GM19467 (cell line): Measurements from ENCODE around the gene NKIRAS2.

Experiments used
- ATAC-seq: cut with Tn5 transposase; IDR thresholded peaks from one replicate; pipeline ENCODE4 v1.9.1; 2021; ENCODE audit warnings: mild to moderate bottlenecking, moderate library complexity; ENCODE audit not compliant: unreplicated experiment

NKIRAS2 gene

DNA sequence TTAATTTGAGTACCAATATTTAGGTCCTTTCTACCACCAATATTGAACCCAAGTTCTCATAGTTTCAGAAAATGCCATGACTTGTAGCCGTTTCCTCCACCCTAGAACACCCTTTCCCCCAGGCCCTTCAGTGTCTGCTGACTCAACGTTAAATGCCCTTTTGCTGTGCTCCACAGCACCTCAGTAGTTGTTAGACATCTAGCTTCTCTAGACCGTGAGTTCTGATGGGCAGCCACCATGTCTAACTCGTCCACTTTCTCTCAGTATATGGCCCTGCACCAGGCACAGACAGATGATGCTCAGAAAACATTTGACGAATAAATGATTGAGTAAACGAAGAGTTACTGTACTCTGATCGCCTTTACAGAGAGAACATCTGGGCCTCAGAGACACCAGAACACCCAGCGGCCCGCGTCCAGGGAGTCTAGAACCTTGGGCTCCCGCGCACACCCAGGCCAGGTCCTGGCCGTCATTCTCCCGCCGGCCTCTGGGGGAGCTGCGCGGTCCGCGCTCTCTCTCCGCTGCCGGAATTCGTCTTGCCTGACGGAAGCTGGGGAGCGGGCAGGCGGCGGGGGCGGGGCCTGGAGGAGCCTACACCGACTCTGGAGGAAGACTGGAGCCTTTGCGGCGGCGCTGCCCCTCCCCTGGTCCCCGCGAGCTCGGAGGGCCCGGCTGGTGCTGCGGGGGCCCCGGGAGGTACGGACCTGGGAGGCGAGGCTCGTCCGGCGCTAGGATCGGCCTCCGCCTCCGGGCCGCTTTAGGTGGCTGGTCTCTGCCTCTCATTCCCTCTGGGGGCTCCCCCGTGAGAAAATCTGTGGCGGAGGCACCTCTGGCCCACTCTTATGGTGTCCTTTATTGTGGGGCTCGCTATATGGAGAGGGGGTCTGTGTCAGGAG is at the start of gene NKIRAS2:
Gene NKIRAS2 (plus strand): TSS at position 582 of the 896 bp plus-strand sequence. CDS start 1,488 bp downstream, outside the sequence.
- peak; percentile 50 for ATAC-seq

DNA sequence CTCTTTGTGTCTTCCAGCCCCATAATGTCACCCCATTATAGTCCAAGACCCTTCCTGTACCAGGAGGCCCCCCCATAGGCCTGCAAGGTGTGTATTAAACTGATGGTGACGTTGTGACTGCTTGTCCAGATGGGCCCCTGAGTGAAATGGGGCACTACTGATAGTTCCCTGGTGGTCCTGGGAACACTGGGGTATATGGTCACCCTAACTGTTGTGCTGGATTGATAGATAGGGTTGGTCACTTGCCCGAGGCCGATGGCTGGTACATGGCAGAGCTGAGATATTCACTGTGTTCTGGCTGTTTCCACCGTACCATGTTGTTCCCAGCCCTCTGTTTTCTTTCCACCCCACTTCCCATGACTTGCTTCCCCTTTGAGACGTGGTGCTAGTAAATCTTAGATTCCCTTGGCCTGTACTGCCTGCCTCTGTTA is 49.0 kb upstream of the NKIRAS2 start:
- no peak for ATAC-seq

DNA sequence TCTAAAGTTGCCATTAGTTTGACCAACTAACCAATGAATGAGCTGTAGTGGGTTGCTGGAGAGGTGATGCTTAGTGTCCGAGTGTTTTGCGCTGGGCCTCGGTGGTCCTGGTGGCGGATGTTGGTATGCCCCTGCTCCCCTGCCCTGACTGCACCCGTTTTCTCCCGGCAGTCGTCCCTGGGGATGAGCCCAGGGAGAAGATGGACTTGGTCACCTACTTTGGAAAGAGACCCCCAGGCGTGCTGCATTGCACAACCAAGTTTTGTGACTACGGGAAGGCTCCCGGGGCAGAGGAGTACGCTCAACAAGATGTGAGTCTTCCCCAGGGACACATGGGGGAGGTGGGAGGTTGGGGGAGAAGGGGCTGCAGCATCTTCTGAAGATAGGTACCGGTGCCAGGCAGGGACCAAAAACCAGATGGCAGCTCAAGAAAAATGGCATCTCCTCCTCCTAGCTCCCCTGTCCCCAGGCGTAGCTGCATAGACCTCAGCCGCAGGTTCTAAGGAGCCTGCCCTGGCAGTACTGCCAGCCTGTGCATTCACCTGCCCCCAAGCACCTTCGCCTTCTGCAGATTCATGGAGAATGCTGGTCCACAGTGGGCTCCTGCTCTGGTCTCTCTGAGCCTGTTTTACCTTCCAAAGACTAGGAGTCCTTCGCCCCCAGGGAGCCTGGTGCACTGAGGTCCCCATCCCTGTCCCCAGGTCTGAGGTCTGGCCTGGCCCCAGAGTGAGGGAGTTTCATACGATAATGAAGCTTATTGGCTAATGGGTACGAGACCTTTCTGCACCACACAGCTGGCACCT is 48.0 kb upstream of the NKIRAS2 start:
- ATAC-seq = no peak

DNA sequence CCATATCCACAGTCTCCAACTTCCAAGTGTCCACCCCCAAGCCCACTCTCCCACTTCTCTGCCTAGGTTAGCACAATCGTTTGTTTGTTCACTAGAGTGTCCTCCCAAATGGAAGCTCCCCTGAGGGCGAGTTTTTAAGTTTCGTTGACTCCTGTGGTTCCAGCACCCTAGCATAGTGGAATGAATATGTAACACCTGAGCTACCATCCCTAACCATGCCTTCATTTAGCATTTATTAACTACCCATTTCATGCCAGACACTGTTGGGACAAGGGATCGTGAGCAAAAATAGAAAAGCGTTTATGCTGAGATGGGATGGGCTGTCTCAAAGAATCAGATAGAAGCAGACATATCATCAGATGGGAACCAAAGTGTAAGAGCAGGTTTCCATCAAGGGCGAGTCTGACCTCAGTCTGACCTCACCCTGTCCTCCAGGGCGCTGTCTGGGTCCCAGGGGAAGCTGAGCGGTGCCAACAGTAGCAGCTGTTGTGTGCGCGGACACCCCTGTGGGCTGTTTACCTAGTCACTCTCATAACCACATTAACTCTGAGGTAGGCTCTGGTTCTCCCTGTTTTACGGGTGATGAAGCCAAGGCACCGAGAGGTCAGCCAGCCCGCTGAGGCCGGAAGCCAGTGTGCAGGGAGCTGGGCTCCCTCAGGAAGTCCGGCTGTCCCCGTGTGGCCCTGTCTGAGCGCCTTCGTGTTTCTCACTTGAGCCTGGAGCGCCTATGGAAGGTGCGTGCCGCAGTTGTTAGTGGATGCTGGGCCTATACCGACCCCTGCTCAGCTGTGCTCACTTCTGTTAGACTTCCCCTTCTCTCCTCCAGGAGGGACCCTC is 47.1 kb upstream of the NKIRAS2 start:
- ATAC-seq = no peak

DNA sequence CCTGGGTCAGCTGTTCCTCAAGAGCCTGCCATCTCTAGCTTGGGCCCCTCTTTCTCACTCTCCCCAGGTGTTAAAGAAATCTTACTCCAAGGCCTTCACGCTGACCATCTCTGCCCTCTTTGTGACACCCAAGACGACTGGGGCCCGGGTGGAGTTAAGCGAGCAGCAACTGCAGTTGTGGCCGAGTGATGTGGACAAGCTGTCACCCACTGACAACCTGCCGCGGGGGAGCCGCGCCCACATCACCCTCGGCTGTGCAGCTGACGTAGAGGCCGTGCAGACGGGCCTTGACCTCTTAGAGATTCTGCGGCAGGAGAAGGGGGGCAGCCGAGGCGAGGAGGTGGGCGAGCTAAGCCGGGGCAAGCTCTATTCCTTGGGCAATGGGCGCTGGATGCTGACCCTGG is 46.5 kb upstream of the NKIRAS2 start:
- no peak for ATAC-seq

DNA sequence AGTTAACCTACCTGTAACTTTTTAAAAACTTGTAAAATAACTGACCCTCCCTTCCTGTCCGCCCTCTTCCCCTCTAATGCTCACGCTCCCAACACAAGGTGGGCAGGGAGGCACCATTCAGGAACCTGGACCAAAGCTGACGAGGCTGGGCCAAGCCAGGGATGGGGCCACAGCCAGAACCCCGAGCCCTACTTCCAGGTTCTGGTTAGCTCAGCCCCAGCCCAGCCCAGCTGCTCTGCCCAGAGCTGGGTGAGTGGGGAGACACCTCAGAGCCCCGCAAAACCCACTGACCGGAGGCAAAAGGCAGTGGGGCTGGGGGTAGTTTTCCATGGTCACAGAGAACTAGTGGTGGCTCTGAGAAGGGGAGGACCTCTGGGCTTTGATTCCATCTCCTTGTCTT is 45.9 kb upstream of the NKIRAS2 start:
- ATAC-seq = no peak

DNA sequence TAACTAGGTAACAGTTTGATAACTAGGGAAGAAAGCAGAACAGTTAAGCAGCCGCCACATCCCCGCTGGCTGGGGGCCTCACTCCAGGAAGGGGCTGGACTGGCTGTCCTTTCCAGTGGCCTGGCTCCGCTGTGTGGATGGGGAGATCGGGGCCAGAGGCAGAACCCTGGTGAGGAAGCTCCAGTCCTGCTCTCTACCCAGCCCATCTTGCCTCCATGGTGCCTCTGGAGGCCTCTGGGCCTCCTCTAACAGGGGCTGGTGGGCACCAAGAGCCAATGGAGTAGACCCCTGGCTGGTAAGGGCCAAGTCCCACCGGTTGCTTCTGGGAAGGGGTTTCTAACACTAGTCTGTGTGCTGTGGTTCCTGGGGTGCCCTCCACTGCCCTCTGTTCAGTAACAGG is 45.2 kb upstream of the NKIRAS2 start:
- ATAC-seq = no peak

DNA sequence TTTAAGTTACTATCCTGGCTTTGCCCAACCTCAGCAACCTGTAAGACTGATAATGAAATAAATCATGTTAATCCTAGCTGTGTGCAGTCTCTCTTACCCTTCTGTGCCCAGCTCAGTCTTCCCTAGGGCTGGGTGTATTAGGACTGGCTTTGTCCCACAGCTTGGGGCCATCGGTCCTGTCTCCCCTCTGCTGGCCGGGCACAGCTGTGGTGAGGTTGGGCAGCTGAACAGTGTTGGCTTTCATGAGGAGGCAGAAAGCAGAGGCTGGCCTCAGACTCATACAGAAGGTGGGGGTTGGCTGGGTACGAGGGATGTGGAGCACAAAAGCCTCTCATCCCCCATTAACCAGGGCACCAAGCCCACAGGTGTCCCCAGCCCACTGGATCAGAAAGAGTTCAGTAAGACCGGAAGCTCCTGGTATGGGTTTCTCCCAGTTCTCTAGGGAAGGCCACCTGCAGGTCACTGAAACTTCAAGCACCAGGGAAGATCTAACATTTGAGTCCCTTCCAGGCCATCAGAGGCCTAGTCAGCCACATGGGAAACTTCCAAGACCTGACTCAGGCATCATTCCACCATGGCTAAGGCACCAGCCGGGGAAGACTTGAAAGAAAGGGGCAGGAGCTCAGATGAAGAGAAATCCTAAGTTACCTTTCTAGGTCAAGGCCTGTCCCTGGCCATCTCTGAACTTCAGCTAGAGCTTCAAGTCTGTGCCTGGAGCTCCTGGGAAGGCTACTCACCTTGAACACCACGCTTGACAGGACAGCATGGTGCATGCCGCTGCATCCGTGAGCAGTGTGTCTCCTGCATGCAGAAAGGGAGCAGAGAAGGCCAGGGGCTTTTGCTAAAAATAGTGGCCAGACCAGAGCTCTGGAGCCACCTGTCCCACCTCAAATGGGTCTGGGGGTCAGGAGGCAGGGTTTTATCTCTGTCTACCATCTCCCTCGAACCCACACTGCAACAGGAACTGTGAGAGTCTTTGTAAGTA is 44.5 kb upstream of the NKIRAS2 start:
- ATAC-seq = no peak

DNA sequence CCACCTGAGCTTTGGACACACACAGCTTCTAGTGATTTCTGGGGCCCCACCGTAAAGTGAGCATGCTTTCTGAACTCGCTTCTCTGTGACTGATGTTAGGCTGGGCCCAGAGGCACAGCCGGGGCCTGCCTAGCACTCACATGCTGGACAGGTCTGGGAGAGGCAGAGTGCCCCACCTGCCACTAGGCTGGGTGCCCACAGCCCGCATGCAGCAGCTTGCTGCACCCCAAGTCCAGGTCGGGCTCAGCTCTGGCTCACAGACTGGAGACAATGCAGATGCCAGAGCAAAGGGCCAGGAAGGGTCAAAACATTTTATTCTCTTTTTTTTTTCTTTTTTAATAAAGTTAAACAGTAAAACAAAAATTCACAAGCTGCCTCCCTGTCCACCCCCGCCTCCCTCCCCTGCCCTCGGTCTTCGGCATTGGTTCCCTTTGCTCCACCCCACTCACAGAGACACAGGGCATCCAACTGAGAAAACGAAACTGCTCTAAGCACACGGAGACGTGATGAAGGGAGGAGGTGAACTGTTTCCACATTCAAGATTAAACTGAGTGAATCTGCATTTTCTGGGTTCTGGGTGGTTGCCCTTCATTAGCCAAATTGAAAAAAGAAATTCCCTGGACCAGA is 43.6 kb upstream of the NKIRAS2 start:
- ATAC-seq = no peak

DNA sequence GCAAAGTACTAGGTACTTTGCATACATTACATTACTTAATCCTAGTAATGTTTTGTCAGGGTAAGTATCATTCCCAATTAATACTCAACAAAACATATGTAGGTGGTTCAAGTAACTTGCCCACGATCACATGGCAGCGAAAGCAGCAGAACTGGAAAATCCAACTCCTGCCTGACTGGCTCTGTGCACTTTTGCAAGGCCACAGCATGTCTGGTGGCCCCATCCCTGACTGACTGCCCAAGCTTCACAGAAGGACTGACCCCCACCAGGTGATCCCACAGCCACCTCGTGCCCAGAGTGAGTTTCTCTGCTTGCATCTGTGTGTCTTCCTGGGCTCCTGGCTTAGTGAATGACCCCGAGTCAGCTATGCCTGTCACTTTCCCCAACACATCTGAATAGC is 41.9 kb upstream of the NKIRAS2 start:
- ATAC-seq = no peak

DNA sequence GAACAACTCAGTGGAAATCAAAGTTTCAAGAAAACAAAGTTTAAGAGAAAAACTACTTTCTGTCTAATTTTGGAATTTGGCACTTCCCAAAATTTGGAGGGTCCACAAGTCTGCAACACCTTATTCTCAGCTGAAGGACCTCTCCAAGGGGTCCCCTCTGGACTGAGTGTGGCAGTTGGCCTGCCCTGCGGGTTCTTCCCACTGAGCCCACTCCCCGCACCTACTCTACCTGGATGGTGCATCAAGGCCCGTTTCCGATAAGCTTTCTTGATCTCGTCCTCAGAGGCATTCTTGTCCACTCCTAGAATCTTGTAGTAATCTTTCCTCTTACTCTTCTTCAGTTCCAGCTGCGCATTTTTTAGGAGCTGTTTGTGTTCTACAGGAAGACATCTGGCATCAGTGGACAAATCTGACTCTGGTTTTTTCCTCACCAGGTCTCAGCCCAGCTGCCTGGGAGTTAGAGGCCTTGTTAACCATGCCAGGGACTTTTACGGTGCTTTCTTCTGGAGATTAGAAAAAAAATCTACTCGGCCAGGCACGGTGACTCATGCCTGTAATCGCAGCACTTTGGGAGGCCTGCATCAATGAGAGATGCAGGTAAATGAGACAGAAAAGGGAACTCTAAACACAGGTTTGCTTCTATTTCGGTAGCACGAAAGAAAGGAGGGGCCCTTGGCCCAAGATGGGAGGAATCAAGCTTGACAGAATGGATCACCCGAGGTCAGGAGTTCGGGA is 37.7 kb upstream of the NKIRAS2 start:
- ATAC-seq = no peak

DNA sequence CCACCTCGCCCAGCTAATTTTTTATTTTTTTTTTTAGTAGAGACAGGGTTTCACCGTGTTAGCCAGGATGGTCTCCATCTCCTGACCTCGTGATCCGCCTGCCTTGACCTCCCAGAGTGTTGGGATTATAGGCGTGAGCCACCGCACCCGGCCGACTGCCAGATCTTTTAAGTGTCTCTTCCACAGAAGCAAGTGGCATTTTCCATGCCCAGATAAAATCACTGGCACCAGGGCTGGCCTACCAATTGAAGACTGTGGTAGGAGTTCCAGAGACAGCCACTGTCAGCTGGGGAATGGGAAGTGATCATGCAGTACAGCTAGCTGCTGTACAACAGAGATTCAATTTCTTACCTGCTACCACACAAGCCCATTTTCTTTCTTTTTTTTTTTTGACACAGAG is 35.4 kb upstream of the NKIRAS2 start:
- ATAC-seq = no peak

DNA sequence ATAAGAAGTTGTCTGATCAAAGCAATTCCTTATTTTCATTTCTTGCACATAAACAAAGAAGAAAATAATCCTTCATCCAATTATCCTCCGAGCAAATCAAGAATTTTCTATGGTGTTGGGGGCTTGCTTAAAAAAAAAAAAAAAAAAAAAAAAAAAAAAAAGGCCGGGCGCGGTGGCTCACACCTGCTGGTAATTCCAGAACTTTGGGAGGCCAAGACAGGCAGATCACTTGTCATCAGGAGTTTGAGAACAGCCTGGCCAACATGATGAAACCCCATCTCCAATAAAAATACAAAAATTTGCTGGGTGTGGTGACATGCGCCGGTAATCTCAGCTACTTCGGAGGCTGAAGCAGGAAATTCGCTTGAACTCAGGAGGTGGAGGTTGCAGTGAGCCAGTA is 34.0 kb upstream of the NKIRAS2 start:
- ATAC-seq = no peak

DNA sequence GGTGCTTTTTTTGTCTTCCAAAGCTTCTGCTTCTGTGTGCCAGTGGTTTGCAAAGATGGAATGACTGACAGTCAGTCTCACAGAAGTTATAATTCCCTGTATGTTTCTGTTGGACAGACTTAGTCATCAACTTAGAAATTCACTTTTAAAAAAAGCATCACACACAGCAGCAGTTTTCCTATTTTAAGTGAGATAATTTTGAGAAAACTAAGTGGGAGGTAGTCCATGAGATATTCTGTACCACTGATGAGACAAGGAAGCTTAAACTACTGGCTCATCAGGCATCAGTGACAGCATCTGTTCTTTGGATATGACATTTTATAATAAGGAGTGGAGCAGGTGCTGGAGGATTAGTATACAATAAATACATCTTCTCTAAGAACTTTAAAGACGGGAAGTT is 33.3 kb upstream of the NKIRAS2 start:
- no peak for ATAC-seq

DNA sequence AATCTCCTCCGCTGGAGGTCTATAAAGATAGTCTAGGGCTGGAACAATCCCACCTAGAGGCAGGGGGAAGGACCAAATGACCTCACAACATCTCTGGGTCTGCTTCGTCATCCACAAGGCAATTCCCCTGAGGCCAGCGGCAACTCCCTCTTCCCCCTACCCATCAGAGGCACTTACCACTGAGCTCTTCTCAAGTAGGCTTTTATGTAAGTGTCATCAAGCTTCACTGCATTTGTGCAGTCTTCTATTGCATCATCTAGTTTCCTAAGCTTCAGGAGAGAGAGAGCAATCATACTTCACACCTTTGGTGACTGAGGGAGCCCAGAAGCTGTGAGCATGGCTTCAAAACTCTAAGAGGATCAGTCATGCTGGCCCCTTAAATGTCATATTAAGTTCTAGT is 32.2 kb upstream of the NKIRAS2 start:
- ATAC-seq = no peak

DNA sequence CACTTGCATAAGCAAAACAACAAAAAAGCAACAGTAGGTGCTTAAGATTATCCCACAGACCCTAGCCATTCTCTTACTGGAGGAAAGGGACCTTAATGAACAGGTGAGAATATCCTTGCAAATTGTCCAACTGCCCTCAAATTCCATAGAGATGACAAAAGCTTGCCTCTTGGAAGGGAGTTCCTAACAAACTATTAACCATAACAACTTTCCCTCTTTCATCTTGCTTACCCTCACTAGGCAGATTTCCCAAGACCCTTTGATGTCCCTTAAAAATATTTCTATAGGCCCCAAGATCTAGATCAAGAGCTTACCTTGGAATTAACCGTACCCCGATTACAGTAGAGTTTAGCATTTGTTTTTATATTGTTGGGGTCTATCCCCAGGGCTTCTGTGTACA is 31.5 kb upstream of the NKIRAS2 start:
- ATAC-seq = no peak

DNA sequence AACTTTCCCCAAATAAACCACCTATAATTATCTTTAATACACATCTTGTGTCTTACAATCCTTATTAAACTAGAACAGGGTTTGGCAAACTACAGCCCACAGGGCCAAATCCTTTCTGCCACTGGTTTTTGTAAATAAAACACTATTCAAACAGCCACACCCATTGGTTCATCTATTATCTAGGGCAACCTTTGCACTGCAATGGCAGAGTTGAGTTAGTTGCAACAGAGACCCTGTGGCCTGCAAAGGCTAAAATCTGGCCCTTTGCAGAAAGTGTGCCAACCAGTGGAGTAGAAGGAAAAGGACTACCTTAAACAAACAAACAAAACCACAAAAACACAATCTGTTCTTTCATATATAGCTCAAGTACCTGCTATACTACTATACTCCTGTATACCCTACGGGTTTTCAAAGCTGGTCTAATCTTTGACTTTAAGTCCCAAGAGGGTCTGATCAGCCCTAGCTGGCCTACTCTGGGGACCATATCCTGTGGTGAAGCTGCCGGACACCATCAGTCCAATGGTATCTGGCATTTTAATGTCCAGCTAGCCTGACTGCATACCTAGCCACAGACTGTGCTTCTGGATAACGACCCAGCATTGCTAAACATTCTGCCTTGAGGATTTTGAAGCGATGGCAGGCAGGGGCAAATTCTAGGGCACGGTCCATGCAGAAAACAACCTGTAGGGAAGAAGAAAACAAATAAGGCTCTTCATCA is 30.0 kb upstream of the NKIRAS2 start:
- no peak for ATAC-seq

DNA sequence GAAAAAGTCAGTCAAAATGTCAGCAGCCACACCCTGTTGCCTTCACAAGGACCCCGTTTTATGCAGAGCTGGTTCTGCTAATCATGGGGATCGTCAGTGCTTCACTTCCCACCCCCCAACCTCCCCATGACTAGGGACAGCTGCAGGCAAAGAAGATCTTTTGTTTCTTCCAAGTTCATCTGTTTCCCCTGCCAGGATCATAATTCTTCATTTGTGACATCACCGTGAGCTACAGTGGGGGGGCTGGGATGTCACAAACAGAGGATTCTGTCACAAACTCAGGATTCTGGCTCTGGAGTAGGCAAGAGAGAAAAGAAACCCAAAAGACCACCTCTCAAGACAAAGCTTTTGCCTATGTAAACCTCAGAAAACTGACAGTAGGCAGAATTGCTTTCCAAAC is 27.3 kb upstream of the NKIRAS2 start:
- no peak for ATAC-seq
